HuH-7 (cell line): ENCODE measurements around the gene SARM1.
"Not testable (repeated sequence)": the region's sequence is repeated elsewhere in the genome, so short reads cannot be mapped to it uniquely, and the experiment has no call there.

Experiments used
- DNase-seq: peaks from one replicate; pipeline ENCODE4 v3.0.0; 2011; ENCODE audit warnings: low spot score

SARM1 gene

GRCh38 chr17:28371245-28372202 is at the start of gene SARM1:
TSS of gene SARM1 (plus strand) at chr17:28371694. CDS start at chr17:28372033, 339 bp downstream.
- DNase-seq: peak; percentile 97

- no peak for DNase-seq
Measured at GRCh38 chr17:28324267-28324745, 47.2 kb upstream of the SARM1 start.

GRCh38 chr17:28324781-28325180 is 46.7 kb upstream of the SARM1 start:
- DNase-seq: no peak

GRCh38 chr17:28325211-28325610 is 46.3 kb upstream of the SARM1 start:
- DNase-seq: no peak

GRCh38 chr17:28326114-28326513 is 45.4 kb upstream of the SARM1 start:
- DNase-seq: no peak

GRCh38 chr17:28327031-28327607 is 44.4 kb upstream of the SARM1 start:
- no peak for DNase-seq

GRCh38 chr17:28327709-28328108 is 43.8 kb upstream of the SARM1 start:
- DNase-seq: no peak

GRCh38 chr17:28328325-28328724 is 43.2 kb upstream of the SARM1 start:
- no peak for DNase-seq

- DNase-seq: no peak
Measured at GRCh38 chr17:28330671-28331070, 40.8 kb upstream of the SARM1 start.

- DNase-seq: no peak
Measured at GRCh38 chr17:28331891-28332420, 39.5 kb upstream of the SARM1 start.

- no peak for DNase-seq
Measured at GRCh38 chr17:28333083-28333746, 38.3 kb upstream of the SARM1 start.

- DNase-seq: no peak
Measured at GRCh38 chr17:28334171-28334570, 37.3 kb upstream of the SARM1 start.

- no peak for DNase-seq
Measured at GRCh38 chr17:28334666-28335200, 36.8 kb upstream of the SARM1 start.

- peak; percentile 96 for DNase-seq
Measured at GRCh38 chr17:28335201-28335958, 36.1 kb upstream of the SARM1 start, which contains the start of the genes IFT20 and TNFAIP1. TSS of gene IFT20 (minus strand) at chr17:28335472. CDS start at chr17:28331985, 3,487 bp downstream. TSS of gene TNFAIP1 (plus strand) at chr17:28335761. CDS start at chr17:28339522, 3,761 bp downstream.

- DNase-seq: peak; percentile 57
Measured at GRCh38 chr17:28335959-28336871, 35.3 kb upstream of the SARM1 start.

- no peak for DNase-seq
Measured at GRCh38 chr17:28338056-28338768, 33.3 kb upstream of the SARM1 start.

- DNase-seq: not testable (repeated sequence)
Measured at GRCh38 chr17:28338769-28339212, 32.7 kb upstream of the SARM1 start.

GRCh38 chr17:28339431-28339830 is 32.1 kb upstream of the SARM1 start:
- DNase-seq: no peak

GRCh38 chr17:28340374-28340773 is 31.1 kb upstream of the SARM1 start:
- DNase-seq: no peak
